ENCODE data around the gene DNMBP.
A peak's percentile ranks its signal among the peaks of the same experiment; 100 is the strongest.

Gene DNMBP

DNA sequence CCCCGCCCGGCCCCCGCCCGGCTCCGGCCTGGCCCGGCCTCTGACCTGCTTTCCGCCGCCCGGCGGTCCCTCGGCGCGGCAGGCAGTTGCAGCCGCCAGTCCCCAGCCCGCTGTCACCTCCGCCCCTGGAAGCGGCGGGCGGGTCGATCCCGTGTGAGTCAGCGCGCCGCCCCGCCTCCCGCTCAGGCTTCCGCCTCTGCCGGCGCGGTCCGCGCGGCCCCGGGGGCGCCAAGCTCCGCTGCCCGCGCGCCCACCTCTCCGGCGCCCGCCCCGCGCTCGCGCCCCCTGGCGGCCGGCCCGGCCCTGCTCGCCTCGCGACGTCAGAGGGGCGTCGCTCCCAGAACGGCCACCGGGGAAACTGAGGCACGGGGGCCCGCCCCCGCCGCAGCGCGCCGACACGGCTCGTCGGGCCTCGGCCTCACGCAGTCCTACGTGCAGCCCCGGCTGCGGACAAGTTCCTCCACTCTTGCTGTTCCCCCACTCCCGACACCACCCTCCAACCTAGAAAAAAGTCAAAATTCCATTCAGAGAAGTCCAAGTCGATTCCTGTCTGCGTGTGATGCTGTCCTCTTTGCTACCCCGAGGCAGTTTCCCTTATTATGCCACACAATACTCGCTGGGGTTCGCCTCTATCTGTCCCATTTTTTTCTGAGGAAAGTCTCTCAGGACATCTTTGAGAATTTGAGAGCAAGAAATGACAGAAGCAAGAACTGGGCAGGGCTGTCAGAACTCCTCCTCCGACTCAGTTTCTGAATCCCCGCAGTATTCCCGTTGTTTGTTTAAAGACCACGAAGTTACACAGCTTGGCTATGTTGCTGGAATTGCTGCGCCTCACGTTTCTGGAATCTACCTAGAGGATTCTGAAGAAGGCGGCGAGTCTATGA, at the start of gene DNMBP:
Gene DNMBP, minus strand, starts transcription at position 155 of the 884 bp plus-strand sequence. CDS start 37,823 bp downstream, outside the sequence.
- DNase-seq, result peak; percentile 91

DNA sequence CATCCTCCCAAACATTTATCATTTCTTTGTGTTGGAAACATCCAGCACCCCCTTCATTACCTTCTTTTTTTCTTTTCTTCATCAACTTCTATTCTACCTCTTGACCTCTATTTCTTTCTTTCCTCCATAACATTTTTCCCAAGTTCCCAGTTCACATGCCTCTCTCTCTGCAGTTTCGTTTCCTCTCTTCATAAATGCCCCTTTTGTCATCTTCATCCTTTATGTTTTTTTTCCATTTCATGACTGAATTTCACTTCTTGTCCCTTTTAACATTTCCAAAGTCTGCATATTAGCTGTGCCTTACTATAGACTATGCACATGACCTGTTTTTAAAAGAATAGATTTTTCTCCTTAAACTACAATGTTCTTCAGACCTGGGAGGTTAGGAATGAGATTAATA, 48.2 kb upstream of the DNMBP start:
- DNase-seq, result no peak

GRCh38 chr10:100053686-100054460, 44.1 kb upstream of the DNMBP start:
- DNase-seq, result no peak

DNA sequence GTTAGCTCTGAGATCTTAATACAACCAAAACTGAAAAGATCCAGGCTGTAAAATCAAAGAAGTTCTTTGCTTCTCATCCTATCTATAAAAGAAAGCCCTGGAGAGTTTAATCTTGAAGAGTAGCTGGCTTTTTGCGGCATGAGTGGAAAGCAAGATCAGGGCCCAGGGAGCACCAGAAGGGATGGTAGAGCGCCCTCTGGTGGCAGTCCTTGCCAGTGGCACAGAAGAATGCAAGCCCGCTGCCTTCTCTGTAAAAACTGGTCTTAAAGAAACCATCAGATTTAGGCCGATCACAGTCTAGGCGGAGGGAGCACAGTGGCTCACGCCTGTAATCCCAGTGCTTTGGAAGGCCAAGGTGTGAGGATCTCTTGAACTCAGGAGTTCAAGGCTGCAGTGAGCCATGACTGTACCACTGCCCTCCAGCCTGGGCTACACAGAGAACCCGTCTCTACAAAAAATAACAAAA, 36.3 kb upstream of the DNMBP start:
- DNase-seq, result peak; percentile 93

- DNase-seq, result no peak
Observed at GRCh38 chr10:100045592-100045991, 35.8 kb upstream of the DNMBP start.

DNA sequence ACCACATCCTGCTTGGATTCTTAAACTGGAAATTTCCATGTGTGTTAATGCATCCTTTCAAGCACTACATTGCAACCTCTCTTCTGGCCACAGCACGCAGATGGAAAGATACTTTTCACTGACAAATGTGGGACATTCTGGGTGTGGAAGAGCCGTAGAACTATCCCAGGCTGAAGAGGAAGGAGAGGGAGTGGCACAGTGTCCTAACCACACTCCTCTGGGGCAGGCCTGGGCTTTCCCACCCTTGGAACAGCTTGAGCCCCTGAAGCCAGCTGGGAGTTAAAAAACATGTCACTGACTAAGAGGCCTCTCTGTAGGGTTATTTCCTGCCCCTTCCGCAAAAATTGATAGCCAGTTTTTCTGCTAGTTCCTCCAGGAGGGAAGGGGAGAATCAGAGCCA, 34.0 kb upstream of the DNMBP start:
- no peak for DNase-seq

GRCh38 chr10:100043344-100043743, 33.6 kb upstream of the DNMBP start:
- no peak for DNase-seq

GRCh38 chr10:100041306-100042002, 31.7 kb upstream of the DNMBP start:
- DNase-seq, result no peak

DNA sequence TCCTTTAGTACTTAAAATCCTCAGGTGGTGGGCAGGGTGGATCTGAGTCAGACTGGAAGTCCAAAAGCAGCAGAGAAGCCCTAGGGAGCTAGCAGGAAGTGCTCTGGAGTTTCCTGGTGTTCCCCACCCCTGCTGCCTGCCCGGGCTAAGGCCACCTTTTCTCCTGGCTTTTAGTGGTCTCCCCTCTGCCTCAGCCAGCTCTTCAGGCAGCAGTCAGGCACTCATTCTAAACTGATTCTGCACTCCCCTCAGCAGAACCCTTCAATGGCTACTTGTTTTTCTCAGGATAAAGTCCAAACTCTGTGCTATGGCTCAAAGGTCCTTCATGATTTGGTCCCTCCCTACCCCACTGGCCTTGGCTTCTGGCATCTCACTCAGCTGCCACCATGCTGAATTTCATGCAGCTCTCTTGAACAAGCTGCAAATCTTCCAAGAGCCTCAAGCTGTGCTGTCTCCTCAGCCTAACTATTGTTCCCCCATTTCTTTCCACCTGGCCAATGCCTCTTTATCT, 28.9 kb upstream of the DNMBP start:
- DNase-seq, result no peak

GRCh38 chr10:100037758-100038315, 28.1 kb upstream of the DNMBP start:
- DNase-seq, result no peak

DNA sequence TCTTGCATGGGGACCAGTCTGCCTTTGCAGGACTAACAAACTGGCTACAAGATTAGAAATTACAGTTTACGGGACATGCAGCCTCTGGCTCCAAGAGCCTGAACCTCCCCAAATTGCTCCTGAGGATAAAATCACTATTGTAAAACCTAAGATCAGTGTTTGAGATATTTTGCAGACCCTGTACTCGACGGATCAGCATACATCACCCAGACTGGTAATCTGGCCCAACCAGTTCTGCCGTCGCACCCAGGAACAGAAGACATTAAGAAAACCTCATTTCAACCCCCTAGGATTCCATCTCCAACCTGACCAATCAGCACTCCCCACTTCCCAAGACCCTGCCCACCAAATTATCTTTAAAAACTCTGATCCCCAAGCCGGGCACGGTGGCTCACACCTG, 27.1 kb upstream of the DNMBP start:
- DNase-seq, result no peak

DNA sequence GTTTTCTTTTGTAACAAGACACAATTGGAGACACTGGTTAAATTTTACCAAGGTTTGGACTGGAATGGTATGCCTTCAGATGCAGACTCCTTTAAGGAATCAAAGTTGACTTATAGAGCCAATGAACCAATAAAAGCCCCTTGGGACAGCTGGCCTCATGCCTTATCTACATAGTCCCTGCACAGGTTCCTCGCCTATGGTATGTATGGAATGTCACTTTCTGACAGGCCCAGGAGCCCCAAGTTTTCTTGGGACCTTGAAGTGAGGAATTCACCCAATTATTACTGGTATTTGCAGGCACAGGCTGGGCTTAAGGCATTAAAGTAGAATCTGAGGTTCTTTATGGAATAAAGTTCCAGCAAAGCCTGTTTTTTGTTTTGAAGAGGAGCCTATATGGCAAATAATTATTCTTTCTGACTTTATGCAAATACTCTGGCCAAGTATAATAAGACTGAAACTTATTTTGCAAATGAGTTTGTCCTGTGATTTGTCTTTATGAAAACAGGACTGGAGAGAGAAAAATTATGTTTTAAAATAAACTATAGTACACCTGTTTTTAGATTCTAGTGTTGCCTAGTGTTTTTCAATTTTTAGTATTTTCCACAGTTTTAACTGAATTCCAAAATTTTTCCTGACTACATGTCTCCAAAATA, 24.1 kb upstream of the DNMBP start:
- DNase-seq, result no peak

GRCh38 chr10:100027416-100027815, 17.7 kb upstream of the DNMBP start:
- DNase-seq, result no peak

DNA sequence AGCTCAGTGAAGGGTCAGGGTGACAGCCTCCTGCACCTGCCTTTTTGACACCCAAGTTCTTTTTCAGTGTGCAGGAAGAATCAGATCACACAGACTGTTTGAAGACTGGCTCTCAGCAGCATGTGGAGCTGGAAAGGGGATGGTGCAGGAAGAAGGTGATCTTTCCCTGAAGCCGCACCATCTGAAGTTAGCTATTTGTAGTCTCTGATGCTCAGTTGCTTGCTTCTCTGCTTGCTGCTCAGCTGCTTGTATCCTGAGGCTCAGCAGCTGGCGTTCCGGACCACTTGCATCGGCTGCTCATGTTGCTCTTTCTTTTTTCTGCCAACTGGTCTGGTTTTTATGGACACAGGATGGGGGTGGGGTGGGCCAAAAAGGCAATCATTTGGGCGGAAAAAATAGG, 15.8 kb upstream of the DNMBP start:
- no peak for DNase-seq

DNA sequence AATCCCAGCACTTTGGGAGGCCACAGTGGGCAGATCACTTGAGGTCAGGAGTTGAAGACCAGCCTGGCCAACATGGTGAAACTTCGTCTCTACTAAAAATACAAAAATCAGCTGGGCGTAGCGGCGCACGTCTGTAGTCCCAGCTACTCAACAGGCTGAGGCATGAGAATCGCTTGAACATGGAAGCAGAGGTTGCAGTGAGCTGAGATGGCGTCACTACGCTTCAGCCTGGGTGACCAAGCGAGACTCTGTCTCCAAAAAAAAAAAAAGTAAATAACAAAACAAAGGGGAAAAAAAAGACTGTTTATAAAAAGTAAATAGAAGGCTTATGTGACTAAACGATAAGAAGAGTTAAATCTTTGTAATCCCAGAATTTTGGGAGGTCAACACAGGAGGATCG, 15.0 kb upstream of the DNMBP start:
- DNase-seq, result no peak

GRCh38 chr10:100022403-100022802, 12.7 kb upstream of the DNMBP start:
- no peak for DNase-seq

- no peak for DNase-seq
Observed at GRCh38 chr10:100021322-100021721, 11.6 kb upstream of the DNMBP start.

GRCh38 chr10:100020886-100021253, 11.1 kb upstream of the DNMBP start:
- DNase-seq, result no peak

DNA sequence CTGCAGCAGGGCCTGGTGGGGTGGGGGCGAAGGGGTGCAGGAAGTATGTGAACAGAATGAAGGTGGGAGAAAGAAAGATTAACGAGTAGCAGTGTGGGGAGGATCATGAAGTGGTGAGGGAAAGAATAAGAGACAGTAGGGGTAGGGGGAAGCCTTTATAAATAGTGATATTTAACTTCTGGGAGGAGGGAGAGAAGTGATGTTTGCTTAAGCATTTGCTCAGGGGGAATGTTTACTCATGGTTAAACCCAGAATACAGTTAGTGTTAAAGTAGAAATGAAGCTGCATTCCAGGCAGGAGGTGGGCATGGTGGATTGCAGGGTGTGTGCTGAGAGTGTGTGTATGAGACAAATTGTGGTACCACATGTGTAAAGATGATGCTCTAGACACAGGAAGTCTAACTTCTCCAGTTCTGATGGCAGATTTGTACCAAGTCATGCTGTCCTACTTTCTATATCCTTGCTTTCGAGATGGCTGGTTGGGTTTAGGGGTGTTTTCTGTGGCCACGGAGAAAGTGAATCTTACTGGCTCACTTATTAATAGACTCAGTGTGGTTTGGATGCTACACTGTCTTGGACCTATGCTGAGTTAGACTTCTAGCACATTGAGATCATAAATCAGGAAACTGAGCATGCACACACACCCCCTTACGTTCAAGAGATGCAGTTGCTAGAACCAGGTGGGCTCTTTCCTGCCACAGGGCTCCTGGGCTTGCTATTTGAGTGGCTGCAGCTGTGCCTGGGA, 10.6 kb upstream of the DNMBP start:
- DNase-seq, result no peak

- no peak for DNase-seq
Observed at GRCh38 chr10:100019787-100020141, 10.0 kb upstream of the DNMBP start.

GRCh38 chr10:100014071-100014762, 4.5 kb upstream of the DNMBP start:
- no peak for DNase-seq
